Endothelial cell of coronary artery (primary cell): ENCODE measurements around the gene TSC22D1. TPM values are rescaled to one million over a fixed set of nuclear protein-coding genes. Genes with fewer than 3 reads are reported as not detected.

Experiments
- total RNA-seq: library from RNA; depleted of rRNA; stranded (reverse); fragments of >200 nt; gene quantifications from 2 replicates; pipeline ENCODE4 v1.2.3, GENCODE V29; 2014

The TSC22D1 gene
- 52.5 and 61.6 TPM in 2 replicates for total RNA-seq

GRCh38 chr13:44575741-44576350, at the start of gene TSC22D1:
Gene TSC22D1, minus strand, starts transcription at chr13:44576330. Its CDS starts 256 bp downstream, at chr13:44576074.

Other genes starting within 250 kb of the TSC22D1 start
- gene SERP2, start 202.5 kb downstream of the TSC22D1 start, total RNA-seq, result 0.45 and 1.4 TPM in 2 replicates